H1 (cell line): ENCODE data around the gene CYP4F11. TPM values are rescaled to one million over a fixed set of nuclear protein-coding genes. Genes with fewer than 3 reads are reported as not detected.

Experiments
- CTCF ChIA-PET: fragments of 300-600 bp; sonication (Branson Sonifier 250); formaldehyde crosslinking; loops from one replicate; lab custom pipeline; 2021; ENCODE audit not compliant: partially characterized antibody; lab: Charles Lee
- POLR2A ChIA-PET: fragments of 300-600 bp; sonication (Branson Sonifier 250); formaldehyde crosslinking; loops from one replicate; lab custom pipeline; 2021; ENCODE audit warnings: inconsistent platforms; ENCODE audit not compliant: partially characterized antibody; lab: Charles Lee
- DNase-seq, 2 experiments: peaks; one replicate each; pipeline versions ENCODE4 v3.0.0 to v3.0.0-alpha.2; 2010 to 2022; ENCODE audit warnings: low spot score in 2 of 2, low read depth in 1 of 2, mixed read lengths in 1 of 2
- FAIRE-seq: peaks from 2 replicates; lab custom pipeline; 2011; peaks lifted over from hg19 to GRCh38; lab: Jason Lieb, UNC
- H2AFZ ChIP-seq: 2 replicates; pipeline ENCODE4 v1.8.1; 2012; ENCODE audit warnings: low read length, inconsistent platforms
- H2AK5ac ChIP-seq: 2 replicates; pipeline ENCODE4 v1.6.1; 2013; ENCODE audit warnings: low read depth, low read length
- H2BK120ac ChIP-seq: replicated peaks from 2 replicates; pipeline ENCODE3; 2013; ENCODE audit warnings: low read depth, low read length, inconsistent platforms
- H2BK12ac ChIP-seq: 2 replicates; pipeline ENCODE4 v1.6.1; 2013; ENCODE audit warnings: low read depth, low read length
- H2BK15ac ChIP-seq: 2 replicates; pipeline ENCODE4 v1.6.1; 2013; ENCODE audit warnings: low read length
- H2BK20ac ChIP-seq: 2 replicates; pipeline ENCODE4 v1.6.1; 2013; ENCODE audit warnings: low read length
- H2BK5ac ChIP-seq: 2 replicates; pipeline ENCODE4 v1.6.1; 2013; ENCODE audit warnings: low read depth, low read length
- H3K14ac ChIP-seq: 2 replicates; pipeline ENCODE4 v1.6.1; 2013; ENCODE audit warnings: inconsistent platforms; ENCODE audit not compliant: insufficient read length
- H3K18ac ChIP-seq: 2 replicates; pipeline ENCODE4 v1.6.1; 2013; ENCODE audit warnings: low read length; ENCODE audit errors: extremely low read depth
- H3K23ac ChIP-seq: 2 replicates; pipeline ENCODE4 v1.6.1; 2013; ENCODE audit warnings: inconsistent platforms; ENCODE audit not compliant: insufficient read length
- H3K23me2 ChIP-seq: 2 replicates; pipeline ENCODE4 v1.6.1; 2013; ENCODE audit warnings: low read depth, low read length
- H3K27ac ChIP-seq: 2 replicates; pipeline ENCODE4 v1.6.1; 2011; ENCODE audit warnings: low read depth, low read length, inconsistent platforms
- H3K27me3 ChIP-seq, 4 experiments: replicated peaks in 1 of 4; 1 replicate in 1 of 4; 2 replicates in 3 of 4; pipeline versions ENCODE4 v1.6.1 to v1.8.1; 2011 to 2013; ENCODE audit warnings: low read length in 3 of 4, mild to moderate bottlenecking in 3 of 4, inconsistent platforms in 2 of 4, mixed read lengths in 2 of 4, moderate library complexity in 1 of 4; ENCODE audit not compliant: control insufficient read depth in 3 of 4, insufficient read depth in 3 of 4; ENCODE audit errors: extremely low read depth in 1 of 4
- H3K36me3 ChIP-seq, 4 experiments: 2 replicates each; pipeline versions ENCODE4 v1.6.1 to v1.8.1; 2011 to 2013; ENCODE audit warnings: mild to moderate bottlenecking in 4 of 4, low read length in 3 of 4, moderate library complexity in 2 of 4, control low read depth in 1 of 4, inconsistent platforms in 1 of 4; ENCODE audit not compliant: insufficient read depth in 4 of 4, control insufficient read depth in 2 of 4
- H3K4ac ChIP-seq: replicated peaks from 2 replicates; pipeline ENCODE3; 2013; ENCODE audit warnings: low read length, low read depth, mixed read lengths, inconsistent platforms; ENCODE audit not compliant: insufficient read length
- H3K4me1 ChIP-seq, 4 experiments: replicated peaks in 1 of 4; 1 replicate in 1 of 4; 2 replicates in 3 of 4; pipeline versions ENCODE4 v1.6.1 to v1.8.1; 2011 to 2013; ENCODE audit warnings: low read length in 3 of 4, inconsistent platforms in 2 of 4, mixed read lengths in 1 of 4; ENCODE audit not compliant: insufficient read depth in 4 of 4, control insufficient read depth in 3 of 4
- H3K4me2 ChIP-seq, 2 experiments: 2 replicates each; pipeline versions ENCODE4 v1.6.1 to v1.8.1; 2011 to 2013; ENCODE audit warnings: low read depth in 2 of 2, low read length in 2 of 2, control low read depth in 1 of 2, inconsistent platforms in 1 of 2, mild to moderate bottlenecking in 1 of 2; ENCODE audit not compliant: insufficient read depth in 1 of 2
- H3K4me3 ChIP-seq, 4 experiments: fragments of 200-600, 300-600 bp in 1 of 4; sonication (generic), shearing (Covaris generic), sonication (Bioruptor Twin) in 1 of 4; 2 replicates each; pipeline versions ENCODE4 v1.5.1 to v1.8.1; 2011 to 2016; ENCODE audit warnings: low read length in 4 of 4, low read depth in 3 of 4, control low read depth in 2 of 4, inconsistent platforms in 2 of 4, mild to moderate bottlenecking in 2 of 4, mixed read lengths in 1 of 4, moderate library complexity in 1 of 4; ENCODE audit not compliant: insufficient read depth in 2 of 4; ENCODE audit errors: extremely low read depth in 1 of 4
- H3K56ac ChIP-seq: replicated peaks from 2 replicates; pipeline ENCODE3; 2013; ENCODE audit warnings: low read depth, mild to moderate bottlenecking, mixed read lengths, low read length, inconsistent platforms; ENCODE audit not compliant: insufficient read length
- H3K79me1 ChIP-seq: 2 replicates; pipeline ENCODE4 v1.6.1; 2013; ENCODE audit warnings: low read depth, low read length, control low read depth
- H3K79me2 ChIP-seq, 2 experiments: 2 replicates each; pipeline versions ENCODE4 v1.6.1 to v1.8.1; 2012 to 2013; ENCODE audit warnings: low read length in 2 of 2, mild to moderate bottlenecking in 2 of 2, inconsistent platforms in 1 of 2; ENCODE audit not compliant: insufficient read depth in 2 of 2, control insufficient read depth in 1 of 2
- H3K9ac ChIP-seq, 4 experiments: replicated peaks in 1 of 4; 1 replicate in 1 of 4; 2 replicates in 3 of 4; pipeline versions ENCODE4 v1.6.1 to v1.8.1; 2011 to 2013; ENCODE audit warnings: low read depth in 3 of 4, low read length in 3 of 4, control low read depth in 2 of 4, mild to moderate bottlenecking in 2 of 4, moderate library complexity in 2 of 4, inconsistent platforms in 1 of 4; ENCODE audit errors: extremely low read depth in 1 of 4
- H3K9me3 ChIP-seq, 2 experiments: 2 replicates each; pipeline versions ENCODE4 v1.6.1 to v1.8.1; 2012 to 2013; ENCODE audit warnings: mild to moderate bottlenecking in 2 of 2, moderate library complexity in 2 of 2, control low read depth in 1 of 2, inconsistent platforms in 1 of 2, low read depth in 1 of 2, low read length in 1 of 2, mixed read lengths in 1 of 2; ENCODE audit not compliant: insufficient read depth in 2 of 2
- H4K20me1 ChIP-seq, 2 experiments: replicated peaks in 1 of 2; 2 replicates each; pipeline versions ENCODE3 to v1.8.1; 2011 to 2013; ENCODE audit warnings: inconsistent platforms in 2 of 2, low read length in 2 of 2, mild to moderate bottlenecking in 1 of 2; ENCODE audit not compliant: insufficient read depth in 2 of 2, control insufficient read depth in 1 of 2
- H4K5ac ChIP-seq: 2 replicates; pipeline ENCODE4 v1.6.1; 2013; ENCODE audit warnings: low read length, low read depth, mixed read lengths, inconsistent platforms; ENCODE audit not compliant: insufficient read length
- H4K8ac ChIP-seq: 2 replicates; pipeline ENCODE4 v1.8.0; 2013; ENCODE audit warnings: mild to moderate bottlenecking, moderate library complexity, low read length, inconsistent platforms; ENCODE audit not compliant: insufficient read depth; ENCODE audit errors: extremely low read depth
- H4K91ac ChIP-seq: replicated peaks from 2 replicates; pipeline ENCODE3; 2013; ENCODE audit warnings: low read length, mixed read lengths, inconsistent platforms; ENCODE audit not compliant: insufficient read length
- CHD1 ChIP-seq: IDR thresholded peaks from 2 replicates; pipeline ENCODE4 v1.6.1; 2012; ENCODE audit warnings: low read depth, low read length, improper control_type of control experiment
- GTF2F1 ChIP-seq: IDR thresholded peaks from 2 replicates; pipeline ENCODE4 v1.6.1; 2012; ENCODE audit warnings: low read depth, low read length, improper control_type of control experiment, borderline replicate concordance
- KDM5A ChIP-seq: fragments of 200-600 bp; IDR thresholded peaks from 2 replicates; pipeline ENCODE4 v1.7.1; 2012; ENCODE audit warnings: mild to moderate bottlenecking, low read length, inconsistent platforms, mixed read lengths
- MAFK ChIP-seq: IDR thresholded peaks from 2 replicates; pipeline ENCODE4 v1.6.1; 2012; ENCODE audit warnings: low read depth, mild to moderate bottlenecking, improper control_type of control experiment, low read length
- RAD21 ChIP-seq, 2 experiments: IDR thresholded peaks in 1 of 2; conservative IDR thresholded peaks in 1 of 2; 2 replicates each; pipeline ENCODE4 v1.6.1; 2011; ENCODE audit warnings: low read depth in 2 of 2, low read length in 2 of 2, improper control_type of control experiment in 1 of 2, inconsistent platforms in 1 of 2, mild to moderate bottlenecking in 1 of 2, moderate library complexity in 1 of 2
- RFX5 ChIP-seq: IDR thresholded peaks from 2 replicates; pipeline ENCODE4 v1.6.1; 2011; ENCODE audit warnings: low read depth, low read length, improper control_type of control experiment, borderline replicate concordance
- TAF7 ChIP-seq: optimal IDR thresholded peaks from 2 replicates; pipeline ENCODE3; 2011; ENCODE audit warnings: low read depth, mild to moderate bottlenecking, inconsistent platforms, low read length, moderate library complexity, borderline replicate concordance
- WGBS, 2 experiments: shearing (Covaris generic) in 1 of 2; methylation state at CpG; one replicate each; pipeline versions ENCODE4 v1.1.6 to v1.1.7; 2013 to 2015; ENCODE audit warnings: low lambda C conversion rate in 2 of 2, mixed read lengths in 2 of 2, inconsistent platforms in 1 of 2, low coverage in 1 of 2, missing lambda C conversion rate in 1 of 2; ENCODE audit not compliant: insufficient replicate concordance in 2 of 2, insufficient coverage in 1 of 2, insufficient read length in 1 of 2; ENCODE audit errors: extremely low coverage in 1 of 2, missing lambda C conversion rate in 1 of 2; 5-methylcytosine and 5-hydroxymethylcytosine counted together
- polyA plus RNA-seq, 7 experiments: library from polyadenylated mRNA; depleted of rRNA in 3 of 7; stranded (reverse) in 5 of 7; unstranded in 2 of 7; fragments of >200 nt in 5 of 7; fragments of 200-250 nt in 2 of 7; gene quantifications; 1 replicate in 5 of 7; 2 replicates in 1 of 7; 4 replicates in 1 of 7; pipeline versions ENCODE4 v1.2.1 to v1.2.3, GENCODE V29; 2011 to 2013; ENCODE audit warnings: missing spikeins in 2 of 7, mixed read lengths in 2 of 7
- total RNA-seq: library from RNA; stranded (reverse); fragmentation: NEBNext Ultra II Directional; extraction: Animal tissue kit (Norgen Biotek cat#: 25700); gene quantifications from 2 replicates; pipeline ENCODE4 v1.2.1, GENCODE V29; 2021

CYP4F11 gene
- total and polyA plus RNA-seq, 2 of the 8 experiments (the other 6 are each of a cell fraction or from before 2014, with no cell fraction given): not detected

- ChIA-PET CTCF (no interaction called here), POLR2A (no interaction called here)
- no peak overlapping the region for H3K56ac ChIP-seq
- H3K9me3 ChIP-seq: peaks cover 71 to 80% of the 10 kb centered on the region in 2 experiments
- no peak overlapping the region for H3K4me3 ChIP-seq
- FAIRE-seq: no peak
- no peaks in the 10 kb centered on the region for H3K79me1 ChIP-seq
- no peaks in the 10 kb centered on the region for H3K36me3 ChIP-seq
- H4K8ac ChIP-seq: no peak overlapping the region
- H3K18ac ChIP-seq: no peak overlapping the region
- H2BK5ac ChIP-seq: no peak overlapping the region
- H4K20me1 ChIP-seq: no peaks in the 10 kb centered on the region
- no peak overlapping the region for H3K23ac ChIP-seq
- H4K91ac ChIP-seq: no peak overlapping the region
- no peak overlapping the region for H3K4me2 ChIP-seq
- no peak overlapping the region for H2BK120ac ChIP-seq
- TF ChIP-seq RAD21 (IDR thresholded peaks at IDR 0.05 in 1 of 2, conservative IDR thresholded peaks at IDR 0.05 in 1 of 2; ENCODE audit: low read depth in 2 of 2, low read length in 2 of 2): no peak
- TF ChIP-seq KDM5A: no peak
- TF ChIP-seq CHD1: no peak
- no peak for TF ChIP-seq RFX5
- no peak for TF ChIP-seq MAFK
- TF ChIP-seq GTF2F1: no peak
- no peak for TF ChIP-seq TAF7
- H2AFZ ChIP-seq: no peak overlapping the region
- 57% methylated on average over 6 of the region's 6 CpGs; no CpG with 5 or more reads in 1 of the 2 experiments for WGBS, 2 experiments
- no peaks in the 10 kb centered on the region for H3K23me2 ChIP-seq
- H2BK12ac ChIP-seq: no peak overlapping the region
- no peak overlapping the region for H3K9ac ChIP-seq
- H3K27ac ChIP-seq: no peak overlapping the region
- H3K4me1 ChIP-seq: no peaks in the 10 kb centered on the region
- H3K27me3 ChIP-seq: no peaks in the 10 kb centered on the region
- H3K14ac ChIP-seq: no peak overlapping the region
- H2AK5ac ChIP-seq: no peak overlapping the region
- H3K79me2 ChIP-seq: no peaks in the 10 kb centered on the region
- H2BK15ac ChIP-seq: no peak overlapping the region
- no peak for DNase-seq
- no peak overlapping the region for H2BK20ac ChIP-seq
- no peak overlapping the region for H4K5ac ChIP-seq
- no peak overlapping the region for H3K4ac ChIP-seq
Observed at GRCh38 chr19:15962319-15962718, 28.0 kb upstream of the CYP4F11 start.
